SJSA1 (cell line): Measurements from ENCODE around the gene CDCP1. TPM values are rescaled to one million over a fixed set of nuclear protein-coding genes. Genes with fewer than 3 reads are reported as not detected.

Experiments used
- DNase-seq, 2 experiments: peaks; one replicate each; pipeline ENCODE4 v3.0.0-alpha.2; 2015 to 2020; ENCODE audit warnings: low spot score in 2 of 2, low read depth in 1 of 2
- H3K27ac ChIP-seq: fragments of 250-450 bp; sonication (Bioruptor Pico); 2 replicates; pipeline ENCODE4 v1.5.1; 2020; ENCODE audit warnings: mild to moderate bottlenecking, moderate library complexity
- H3K27me3 ChIP-seq: fragments of 250-450 bp; sonication (Bioruptor Pico); replicated peaks from 2 replicates; pipeline ENCODE4 v1.5.1; 2020; ENCODE audit warnings: mild to moderate bottlenecking, moderate library complexity
- H3K36me3 ChIP-seq: fragments of 250-450 bp; sonication (Bioruptor Pico); 2 replicates; pipeline ENCODE4 v1.5.1; 2020; ENCODE audit warnings: mild to moderate bottlenecking
- H3K4me1 ChIP-seq: fragments of 250-450 bp; sonication (Bioruptor Pico); replicated peaks from 2 replicates; pipeline ENCODE4 v1.6.1; 2021; ENCODE audit warnings: mild to moderate bottlenecking
- H3K4me3 ChIP-seq: fragments of 250-450 bp; sonication (Bioruptor Pico); 2 replicates; pipeline ENCODE4 v1.5.1; 2020; ENCODE audit warnings: mild to moderate bottlenecking
- H3K9me3 ChIP-seq: fragments of 250-450 bp; sonication (Bioruptor Pico); replicated peaks from 2 replicates; pipeline ENCODE4 v1.5.1; 2020; ENCODE audit warnings: mild to moderate bottlenecking
- total RNA-seq: library from RNA; depleted of rRNA; stranded (reverse); fragments of >200 nt; shearing (Covaris generic); gene quantifications from 2 replicates; pipeline ENCODE4 v1.2.3, GENCODE V29; 2014; rRNA removed

CDCP1 gene, protein sequence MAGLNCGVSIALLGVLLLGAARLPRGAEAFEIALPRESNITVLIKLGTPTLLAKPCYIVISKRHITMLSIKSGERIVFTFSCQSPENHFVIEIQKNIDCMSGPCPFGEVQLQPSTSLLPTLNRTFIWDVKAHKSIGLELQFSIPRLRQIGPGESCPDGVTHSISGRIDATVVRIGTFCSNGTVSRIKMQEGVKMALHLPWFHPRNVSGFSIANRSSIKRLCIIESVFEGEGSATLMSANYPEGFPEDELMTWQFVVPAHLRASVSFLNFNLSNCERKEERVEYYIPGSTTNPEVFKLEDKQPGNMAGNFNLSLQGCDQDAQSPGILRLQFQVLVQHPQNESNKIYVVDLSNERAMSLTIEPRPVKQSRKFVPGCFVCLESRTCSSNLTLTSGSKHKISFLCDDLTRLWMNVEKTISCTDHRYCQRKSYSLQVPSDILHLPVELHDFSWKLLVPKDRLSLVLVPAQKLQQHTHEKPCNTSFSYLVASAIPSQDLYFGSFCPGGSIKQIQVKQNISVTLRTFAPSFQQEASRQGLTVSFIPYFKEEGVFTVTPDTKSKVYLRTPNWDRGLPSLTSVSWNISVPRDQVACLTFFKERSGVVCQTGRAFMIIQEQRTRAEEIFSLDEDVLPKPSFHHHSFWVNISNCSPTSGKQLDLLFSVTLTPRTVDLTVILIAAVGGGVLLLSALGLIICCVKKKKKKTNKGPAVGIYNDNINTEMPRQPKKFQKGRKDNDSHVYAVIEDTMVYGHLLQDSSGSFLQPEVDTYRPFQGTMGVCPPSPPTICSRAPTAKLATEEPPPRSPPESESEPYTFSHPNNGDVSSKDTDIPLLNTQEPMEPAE
- total RNA-seq, result 0.18 and 0.56 TPM in 2 replicates

DNA sequence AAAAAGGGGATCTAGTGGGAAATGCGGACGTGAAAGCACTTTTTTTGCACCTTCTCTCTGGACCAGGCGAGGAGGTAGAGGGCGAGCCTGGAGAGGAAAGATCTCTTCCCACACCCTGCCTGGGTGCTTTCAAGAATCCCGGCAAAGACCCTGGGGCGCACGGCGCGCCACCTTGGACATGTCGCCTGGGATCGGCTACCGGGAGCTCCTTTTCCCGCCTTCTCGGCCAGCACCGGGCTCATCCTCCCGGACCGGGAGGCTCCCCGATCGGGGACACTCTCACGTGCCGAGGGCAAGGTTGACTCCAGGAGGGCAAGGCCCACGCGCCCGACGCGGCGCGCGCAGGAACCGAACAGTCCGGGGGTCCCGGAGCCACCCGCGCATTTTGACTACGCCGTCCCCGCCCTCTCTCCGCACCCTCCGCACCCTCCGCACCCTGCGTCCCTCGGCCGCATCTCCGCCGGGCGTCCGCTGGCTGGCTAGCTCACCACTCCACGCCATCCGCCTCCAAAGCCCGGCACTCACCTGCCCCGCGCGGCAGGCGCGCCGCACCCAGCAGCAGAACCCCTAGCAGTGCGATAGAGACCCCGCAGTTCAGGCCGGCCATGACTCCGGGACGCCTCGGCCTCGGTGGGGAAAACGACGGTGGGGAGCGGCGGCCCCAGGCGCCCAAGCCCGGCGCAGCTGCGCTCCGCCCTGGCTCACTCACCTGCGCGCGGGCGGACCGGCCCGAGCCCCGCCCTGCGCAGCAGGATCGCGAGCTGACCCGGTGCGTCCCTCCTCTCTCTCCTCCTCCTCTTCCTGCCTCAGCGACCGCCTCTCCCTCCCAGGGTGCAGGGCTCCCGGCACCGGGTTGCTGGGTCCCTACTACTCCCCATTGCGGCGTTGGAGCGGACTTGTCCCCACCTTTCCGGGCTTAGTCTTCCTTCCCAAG is at the start of gene CDCP1:
Gene CDCP1, minus strand, starts transcription at position 698 of the 934 bp plus-strand sequence. Its CDS starts 91 bp downstream, at position 607.
- H3K36me3 ChIP-seq, result no peaks in the 10 kb centered on the region
- peaks cover 2% of the 10 kb centered on the region; the same call in 1 of the 2 replicates for H3K9me3 ChIP-seq
- DNase-seq, result no peak
- no peak within 1 kb of the TSS for H3K27ac ChIP-seq
- H3K4me1 ChIP-seq, result peaks cover 12% of the 10 kb centered on the region
- H3K4me3 ChIP-seq, result peak within 1 kb of the TSS; percentile 33
- peaks cover 10% of the 10 kb centered on the region for H3K27me3 ChIP-seq

DNA sequence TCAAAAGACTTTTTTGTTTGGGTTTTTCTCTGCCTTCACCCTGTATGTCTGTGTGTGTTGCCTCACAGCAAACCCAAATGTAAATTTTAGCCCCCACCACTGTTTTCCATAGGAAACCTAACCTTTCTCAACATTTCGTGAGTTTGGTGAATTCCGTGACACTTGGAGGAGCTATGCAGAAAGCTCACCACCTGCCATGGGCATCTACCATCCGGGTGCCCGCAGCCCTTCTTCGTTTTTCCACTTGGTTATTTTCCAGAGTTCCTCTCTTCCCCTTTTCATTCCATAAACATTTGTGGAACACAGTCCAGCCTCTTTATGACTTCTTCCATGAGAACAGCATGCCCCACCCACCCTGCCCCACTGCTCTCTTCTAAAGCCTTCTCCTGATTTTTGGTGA is 48.6 kb upstream of the CDCP1 start:
- Histone ChIP-seq H3K27me3 (no peaks in the 10 kb centered on the region), H3K4me3 (no peak overlapping the region), H3K9me3 (no peaks in the 10 kb centered on the region), H3K27ac (no peak overlapping the region), H3K36me3 (no peaks in the 10 kb centered on the region), H3K4me1 (peaks cover 12% of the 10 kb centered on the region)
- no peak for DNase-seq

- peaks cover 4% of the 10 kb centered on the region for H3K4me1 ChIP-seq
- no peak overlapping the region for H3K27ac ChIP-seq
- H3K4me3 ChIP-seq, result no peak overlapping the region
- H3K9me3 ChIP-seq, result no peaks in the 10 kb centered on the region
- DNase-seq, result no peak
- H3K36me3 ChIP-seq, result no peaks in the 10 kb centered on the region
- no peaks in the 10 kb centered on the region for H3K27me3 ChIP-seq
Observed at GRCh38 chr3:45191924-45192417, 45.8 kb upstream of the CDCP1 start.

DNA sequence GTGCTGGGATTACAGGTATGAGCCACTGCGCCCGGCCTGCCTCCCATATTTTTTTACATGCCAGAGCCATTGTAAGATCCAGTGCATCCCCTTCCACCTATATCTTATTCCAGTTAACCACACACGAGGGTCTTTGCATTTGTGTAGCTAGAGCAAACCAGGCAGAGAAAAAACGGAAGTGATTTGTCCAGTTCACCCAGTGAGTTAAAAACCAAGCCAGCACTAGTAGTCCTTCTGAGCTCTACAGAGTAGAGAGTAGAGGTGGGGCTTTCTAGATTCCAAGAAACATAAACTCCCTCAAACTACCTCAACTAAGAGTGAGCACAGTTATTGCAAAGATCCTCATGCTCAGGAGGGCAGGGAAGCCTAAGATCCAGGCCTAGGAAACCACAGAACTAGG is 45.2 kb upstream of the CDCP1 start:
- H3K9me3 ChIP-seq, result no peaks in the 10 kb centered on the region
- DNase-seq, result no peak
- peaks cover 9% of the 10 kb centered on the region for H3K4me1 ChIP-seq
- H3K4me3 ChIP-seq, result no peak overlapping the region
- H3K27ac ChIP-seq, result no peak overlapping the region
- no peaks in the 10 kb centered on the region for H3K36me3 ChIP-seq
- no peaks in the 10 kb centered on the region for H3K27me3 ChIP-seq

DNA sequence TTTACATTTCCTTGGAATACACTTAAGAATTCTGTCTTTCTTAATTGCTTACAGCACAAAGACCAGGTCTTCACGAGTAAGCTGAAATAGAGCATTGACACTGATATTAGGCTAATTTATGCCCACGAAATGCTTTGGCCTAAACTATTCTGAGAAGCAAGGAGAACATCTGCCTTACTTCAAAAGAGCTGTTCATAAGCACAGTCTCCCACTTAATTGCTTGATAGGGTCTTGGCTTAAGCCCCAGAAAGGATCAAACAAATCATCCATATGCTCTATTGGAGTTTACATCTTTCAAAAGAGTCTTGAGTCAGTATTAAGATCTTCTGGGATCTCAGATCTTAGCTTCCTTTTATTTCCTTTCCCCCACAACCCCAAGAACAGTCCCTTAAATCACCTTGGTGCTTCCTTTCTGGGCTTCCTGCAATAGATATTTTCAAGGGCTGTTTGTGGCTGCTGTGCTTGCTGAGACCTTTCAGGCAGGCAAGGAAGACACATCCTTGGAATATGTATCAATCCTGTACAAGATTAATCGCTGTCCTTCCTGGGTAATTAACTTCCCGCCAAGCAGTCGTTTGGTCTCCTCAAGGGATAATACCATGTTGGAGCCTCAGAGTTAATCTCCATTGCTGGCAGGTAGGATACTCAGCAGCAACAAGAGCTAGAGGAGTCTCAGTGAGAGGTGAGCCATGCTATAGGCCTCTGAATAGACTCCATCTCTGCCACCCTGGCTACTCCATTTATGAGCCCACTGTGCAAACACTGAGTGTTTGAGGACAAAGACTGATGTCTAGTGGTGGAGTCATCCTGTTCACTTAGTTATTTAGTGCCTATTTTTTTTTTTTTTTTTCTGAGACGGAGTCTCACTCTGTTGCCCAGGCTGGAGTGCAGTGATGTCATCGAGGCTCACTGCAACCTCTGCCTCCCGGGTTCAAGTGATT is 42.8 kb upstream of the CDCP1 start:
- H3K27me3 ChIP-seq, result no peaks in the 10 kb centered on the region
- DNase-seq, result no peak
- H3K4me3 ChIP-seq, result no peak overlapping the region
- H3K36me3 ChIP-seq, result no peaks in the 10 kb centered on the region
- no peaks in the 10 kb centered on the region for H3K9me3 ChIP-seq
- H3K4me1 ChIP-seq, result peaks cover 34% of the 10 kb centered on the region
- no peak overlapping the region for H3K27ac ChIP-seq

DNA sequence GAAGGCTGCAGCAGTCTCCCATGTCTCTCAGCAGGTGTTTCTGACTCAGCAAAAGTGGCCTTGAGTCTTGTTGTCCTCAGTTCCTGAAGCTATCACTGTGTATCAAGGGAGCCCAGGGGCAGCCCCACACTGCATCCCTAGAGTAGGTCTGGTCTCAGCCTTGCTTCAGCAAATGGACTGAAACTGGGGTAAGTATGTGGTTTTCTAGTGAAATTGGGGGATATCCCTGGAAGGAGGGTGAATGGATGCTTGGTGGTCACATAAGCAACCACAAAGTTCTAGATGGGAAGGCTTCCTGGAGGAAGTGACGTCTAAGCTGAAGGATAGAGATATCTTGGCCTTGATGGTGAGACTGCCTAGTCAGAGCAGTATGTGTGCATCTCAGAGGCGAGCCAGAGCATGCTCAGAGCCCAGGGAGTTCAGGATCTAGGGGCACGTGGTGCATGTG is 41.5 kb upstream of the CDCP1 start:
- Histone ChIP-seq H3K27me3 (no peaks in the 10 kb centered on the region), H3K36me3 (no peaks in the 10 kb centered on the region), H3K9me3 (no peaks in the 10 kb centered on the region), H3K27ac (no peak overlapping the region), H3K4me3 (no peak overlapping the region), H3K4me1 (peaks cover 46% of the 10 kb centered on the region)
- no peak for DNase-seq

DNA sequence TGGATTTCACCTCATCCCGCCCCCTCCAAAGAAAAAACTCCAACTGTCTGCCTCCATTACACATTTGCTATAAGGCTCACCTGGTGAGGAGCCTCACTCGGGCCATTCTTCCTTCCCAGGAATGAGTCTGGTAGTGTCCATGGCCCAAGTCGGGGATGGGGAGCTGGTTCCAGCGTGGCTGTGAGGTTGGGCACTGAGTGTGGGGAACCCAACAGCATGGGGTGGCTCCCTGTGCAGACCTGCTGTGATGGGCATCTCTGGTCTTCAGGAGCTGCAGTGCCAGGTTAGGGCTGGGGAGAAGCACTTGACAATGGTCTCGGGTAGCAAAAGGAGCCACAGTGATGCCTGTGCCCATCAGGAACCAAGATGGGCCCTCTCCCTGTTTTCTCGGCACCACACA is 40.7 kb upstream of the CDCP1 start:
- DNase-seq, result no peak
- no peak overlapping the region for H3K4me3 ChIP-seq
- no peaks in the 10 kb centered on the region for H3K9me3 ChIP-seq
- H3K27ac ChIP-seq, result peak overlapping the region; percentile 32
- H3K36me3 ChIP-seq, result no peaks in the 10 kb centered on the region
- H3K27me3 ChIP-seq, result no peaks in the 10 kb centered on the region
- H3K4me1 ChIP-seq, result peaks cover 52% of the 10 kb centered on the region

- no peaks in the 10 kb centered on the region for H3K36me3 ChIP-seq
- H3K4me1 ChIP-seq, result peaks cover 61% of the 10 kb centered on the region
- H3K4me3 ChIP-seq, result no peak overlapping the region
- H3K27ac ChIP-seq, result no peak overlapping the region
- no peaks in the 10 kb centered on the region for H3K9me3 ChIP-seq
- no peak for DNase-seq
- no peaks in the 10 kb centered on the region for H3K27me3 ChIP-seq
Observed at GRCh38 chr3:45185461-45185860, 39.3 kb upstream of the CDCP1 start.

DNA sequence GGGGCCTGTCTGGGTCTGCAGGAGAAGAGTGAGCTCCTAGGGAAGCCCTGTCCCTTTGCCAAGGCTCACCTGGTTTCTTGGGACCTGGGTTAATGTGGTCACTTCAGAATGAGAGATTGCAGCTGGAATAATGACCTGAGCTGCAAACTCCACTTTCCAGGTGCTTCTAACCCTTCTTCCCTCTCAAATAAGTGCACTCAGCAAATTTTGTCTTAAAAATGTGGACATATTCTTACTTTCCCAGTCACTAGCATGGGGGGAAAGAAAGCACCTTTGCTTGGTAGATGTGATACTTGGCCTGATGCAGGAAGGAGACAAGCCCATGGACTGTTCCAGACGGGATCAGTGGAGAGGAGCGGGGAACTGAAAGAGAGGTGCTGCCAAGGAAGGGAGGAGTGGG is 38.9 kb upstream of the CDCP1 start:
- Histone ChIP-seq H3K9me3 (no peaks in the 10 kb centered on the region), H3K4me3 (no peak overlapping the region), H3K27ac (no peak overlapping the region), H3K36me3 (no peaks in the 10 kb centered on the region), H3K27me3 (no peaks in the 10 kb centered on the region), H3K4me1 (peaks cover 65% of the 10 kb centered on the region)
- DNase-seq, result no peak

DNA sequence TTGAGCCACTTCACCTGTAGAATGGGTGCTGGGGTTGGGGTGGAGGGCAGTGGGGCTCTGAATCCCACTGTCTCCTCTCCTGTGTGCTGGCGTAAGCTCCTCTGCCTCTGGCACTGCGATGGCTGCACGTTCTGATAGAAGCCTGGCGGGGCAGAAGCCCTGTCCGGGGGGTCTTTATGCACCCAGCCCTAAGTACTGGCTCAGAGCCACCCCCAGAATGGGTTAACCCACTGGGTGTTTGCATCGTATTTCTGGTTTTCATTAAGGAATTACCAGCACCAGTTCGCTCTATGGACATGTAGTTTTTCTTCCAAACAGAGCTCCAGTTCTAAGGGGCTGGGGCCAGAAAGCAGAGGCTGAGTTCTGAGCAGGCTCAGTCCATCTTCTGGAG is 37.7 kb upstream of the CDCP1 start:
- Histone ChIP-seq H3K4me1 (peaks cover 77% of the 10 kb centered on the region), H3K27ac (peak overlapping the region; percentile 54), H3K36me3 (no peaks in the 10 kb centered on the region), H3K9me3 (no peaks in the 10 kb centered on the region), H3K27me3 (no peaks in the 10 kb centered on the region), H3K4me3 (no peak overlapping the region)
- no peak for DNase-seq

- peaks cover 83% of the 10 kb centered on the region for H3K4me1 ChIP-seq
- peak overlapping the region; percentile 54 for H3K27ac ChIP-seq
- H3K36me3 ChIP-seq, result no peaks in the 10 kb centered on the region
- H3K27me3 ChIP-seq, result no peaks in the 10 kb centered on the region
- H3K9me3 ChIP-seq, result no peaks in the 10 kb centered on the region
- H3K4me3 ChIP-seq, result no peak overlapping the region
- peak; percentile 61 to 72 for DNase-seq
Observed at GRCh38 chr3:45182915-45183871, 37.0 kb upstream of the CDCP1 start.
